Endothelial cell of umbilical vein (primary cell): ENCODE results near the gene SLC18A3. TPM values are rescaled to one million over a fixed set of nuclear protein-coding genes. Genes with fewer than 3 reads are reported as not detected.

Source experiments
- BruUV-seq: library from RNA; stranded (reverse); fragments of 400-500 nt; replicated peaks from 2 replicates; lab custom pipeline; 2021; lab: Mats Ljungman, UMichigan
- CTCF ChIA-PET: fragments of 300-600, 350-600 bp; sonication (Branson Sonifier 250); formaldehyde crosslinking; loops from one replicate; lab custom pipeline; 2021; ENCODE audit warnings: antibody characterized with exemption, inconsistent platforms; lab: Charles Lee
- POLR2A ChIA-PET: fragments of 300-600, 350-600 bp; sonication (Branson Sonifier 250); formaldehyde crosslinking; loops from one replicate; lab custom pipeline; 2021; ENCODE audit warnings: antibody characterized with exemption, inconsistent platforms; lab: Charles Lee
- DNase-seq: peaks from one replicate; pipeline ENCODE4 v3.0.0-alpha.2; 2011; ENCODE audit warnings: low read depth, low spot score
- FAIRE-seq: peaks from 2 replicates; lab custom pipeline; 2011; peaks lifted over from hg19 to GRCh38; lab: Jason Lieb, UNC
- H2AFZ ChIP-seq: 2 replicates; pipeline ENCODE4 v1.6.0; 2012; ENCODE audit warnings: low read depth, low read length, control low read depth, inconsistent platforms
- H3K27ac ChIP-seq: 2 replicates; pipeline ENCODE4 v1.5.1; 2011; ENCODE audit warnings: low read depth, mild to moderate bottlenecking, control low read depth, low read length, moderate library complexity; ENCODE audit not compliant: insufficient read depth
- H3K27me3 ChIP-seq, 2 experiments: 2 replicates each; pipeline versions ENCODE4 v1.6.0 to v1.6.1; 2011; ENCODE audit warnings: low read length in 2 of 2, mixed read lengths in 1 of 2; ENCODE audit not compliant: control insufficient read depth in 2 of 2, insufficient read depth in 2 of 2
- H3K36me3 ChIP-seq, 2 experiments: 2 replicates in 1 of 2; 3 replicates in 1 of 2; pipeline ENCODE4 v1.5.1; 2011; ENCODE audit warnings: low read length in 2 of 2, mild to moderate bottlenecking in 1 of 2, moderate library complexity in 1 of 2; ENCODE audit not compliant: control insufficient read depth in 2 of 2, insufficient read depth in 2 of 2; ENCODE audit errors: extremely low read depth in 1 of 2
- H3K4me1 ChIP-seq: 3 replicates; pipeline ENCODE4 v1.5.1; 2011; ENCODE audit warnings: mild to moderate bottlenecking, low read length; ENCODE audit not compliant: control insufficient read depth, insufficient read depth; ENCODE audit errors: extremely low read depth
- H3K4me2 ChIP-seq: 2 replicates; pipeline ENCODE4 v1.6.1; 2011; ENCODE audit warnings: low read length, control low read depth, mixed read lengths; ENCODE audit not compliant: insufficient read depth
- H3K4me3 ChIP-seq, 3 experiments: fragments of 200-600 bp in 1 of 3; sonication (generic), shearing (Covaris generic) in 1 of 3; replicated peaks in 1 of 3; 2 replicates each; pipeline ENCODE4 v1.5.1; 2011 to 2016; ENCODE audit warnings: control low read depth in 3 of 3, low read length in 3 of 3, mild to moderate bottlenecking in 2 of 3, inconsistent platforms in 1 of 3, low read depth in 1 of 3, moderate library complexity in 1 of 3; ENCODE audit not compliant: insufficient read depth in 1 of 3
- H3K79me2 ChIP-seq: 2 replicates; pipeline ENCODE4 v1.6.0; 2012; ENCODE audit warnings: low read length, inconsistent platforms; ENCODE audit not compliant: control insufficient read depth, insufficient read depth
- H3K9ac ChIP-seq: replicated peaks from 2 replicates; pipeline ENCODE3; 2011; ENCODE audit warnings: low read length, control low read depth; ENCODE audit not compliant: insufficient read depth; ENCODE audit errors: extremely low read depth
- H3K9me1 ChIP-seq: replicated peaks from 3 replicates; pipeline ENCODE4 v1.6.0; 2011; ENCODE audit warnings: mild to moderate bottlenecking, low read length; ENCODE audit not compliant: control insufficient read depth, insufficient read depth; ENCODE audit errors: extremely low read depth
- H3K9me3 ChIP-seq: replicated peaks from 2 replicates; pipeline ENCODE4 v1.5.1; 2012; ENCODE audit warnings: low read length, inconsistent platforms; ENCODE audit not compliant: control insufficient read depth, insufficient read depth
- H4K20me1 ChIP-seq: replicated peaks from 2 replicates; pipeline ENCODE3; 2011; ENCODE audit warnings: mild to moderate bottlenecking, low read length; ENCODE audit not compliant: control insufficient read depth, insufficient read depth; ENCODE audit errors: extremely low read depth
- EZH2 ChIP-seq: IDR thresholded peaks from 2 replicates; pipeline ENCODE4 v1.6.1; 2012; ENCODE audit warnings: borderline replicate concordance, low read depth, mild to moderate bottlenecking, moderate library complexity, low read length, inconsistent platforms; ENCODE audit not compliant: severe bottlenecking
- FOS ChIP-seq: IDR thresholded peaks from 2 replicates; pipeline ENCODE4 v1.6.1; 2011; ENCODE audit warnings: mild to moderate bottlenecking, low read length, moderate library complexity, borderline replicate concordance; ENCODE audit not compliant: insufficient read depth
- JUN ChIP-seq: IDR thresholded peaks from 2 replicates; pipeline ENCODE4 v1.6.1; 2011; ENCODE audit warnings: borderline replicate concordance, low read depth; ENCODE audit not compliant: insufficient read length, insufficient read depth
- MYC ChIP-seq: IDR thresholded peaks from one replicate; pipeline ENCODE4 v1.6.1; 2011; ENCODE audit warnings: mild to moderate bottlenecking, low read depth, low read length
- POLR2A ChIP-seq: IDR thresholded peaks from 2 replicates; pipeline ENCODE4 v1.6.1; 2012; ENCODE audit warnings: low read depth, mild to moderate bottlenecking, control low read depth, low read length
- POLR2AphosphoS5 ChIP-seq: IDR thresholded peaks from 2 replicates; pipeline ENCODE4 v1.6.1; 2012; ENCODE audit warnings: low read depth, mild to moderate bottlenecking, control low read depth, low read length, moderate library complexity; ENCODE audit not compliant: insufficient read depth
- dilution Hi-C: fragments of 300-500 bp; cut with MboI; formaldehyde crosslinking; loops from one replicate; pipeline ENCODE4 v1.15.0; 2019; ENCODE audit warnings: low sequenced_read_pairs; ENCODE audit not compliant: extremely low pct_ligation_motif_present
- intact Hi-C: fragments of 100-400 bp; cut with micrococcal nuclease; formaldehyde crosslinking; loops from one replicate; pipeline ENCODE4 v1.10.0; 2022
- polyA plus RNA-seq, 4 experiments: library from polyadenylated mRNA; depleted of rRNA in 3 of 4; stranded (reverse) in 3 of 4; unstranded in 1 of 4; fragments of >200 nt; gene quantifications; 2 replicates each; pipeline versions ENCODE4 v1.2.1 to v1.2.3, GENCODE V29; 2011 to 2012; ENCODE audit warnings: missing spikeins in 1 of 4
- total RNA-seq: library from RNA; stranded (reverse); gene quantifications from 2 replicates; pipeline ENCODE4 v1.2.3, GENCODE V29; 2021
- TF ChIP-seq, protein P1 (sequence below), 2 donors: IDR thresholded peaks; 1 replicate in 1 of 2; 2 replicates in 1 of 2; pipeline ENCODE4 v1.5.1; 2011; ENCODE audit warnings: low read length in 2 of 2, mild to moderate bottlenecking in 2 of 2, moderate library complexity in 2 of 2, control low read depth in 1 of 2, inconsistent platforms in 1 of 2, low read depth in 1 of 2; ENCODE audit not compliant: insufficient read depth in 1 of 2; ENCODE audit errors: extremely low read depth in 1 of 2
- TF ChIP-seq, protein P2 (sequence below): IDR thresholded peaks from 2 replicates; pipeline ENCODE4 v1.6.1; 2011; ENCODE audit not compliant: insufficient read depth, insufficient read length

Gene SLC18A3
- total and polyA plus RNA-seq, 2 donors (not counting 3 experiments of a cell fraction or from before 2014, with no cell fraction given), result not detected

DNA sequence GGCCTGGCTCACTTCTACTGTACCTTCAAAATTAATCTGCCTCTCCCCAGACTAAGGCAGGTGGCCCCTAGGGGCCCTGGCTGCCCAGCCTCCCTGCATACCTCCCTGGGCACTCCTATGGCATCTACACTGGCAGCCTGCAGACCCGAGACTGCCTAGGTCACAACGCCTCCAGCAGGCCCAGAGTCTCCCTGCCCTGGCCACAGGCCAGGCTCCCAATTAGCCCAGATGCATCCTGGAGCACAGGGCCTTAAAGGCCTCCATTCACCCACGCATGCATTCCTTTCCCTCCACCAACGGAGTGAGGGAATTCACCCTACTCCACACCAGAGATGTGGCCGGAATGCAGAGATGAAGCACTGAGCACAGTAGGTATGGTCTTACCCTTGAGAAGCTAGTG is 5.6 kb downstream of the SLC18A3 start:
- no peak overlapping the region for H3K27ac ChIP-seq
- dilution Hi-C loops (no loop called here), intact Hi-C loops (no loop called here)
- DNase-seq, result no peak
- no peaks in the 10 kb centered on the region for H3K79me2 ChIP-seq
- no peak overlapping the region for H2AFZ ChIP-seq
- no peaks in the 10 kb centered on the region for H3K36me3 ChIP-seq
- H3K4me2 ChIP-seq, result no peak overlapping the region
- FAIRE-seq, result no peak
- ChIA-PET CTCF (no interaction called here), POLR2A (no interaction called here)
- no peak for TF ChIP-seq POLR2A
- no peak for TF ChIP-seq POLR2AphosphoS5
- TF ChIP-seq, protein P1, sequence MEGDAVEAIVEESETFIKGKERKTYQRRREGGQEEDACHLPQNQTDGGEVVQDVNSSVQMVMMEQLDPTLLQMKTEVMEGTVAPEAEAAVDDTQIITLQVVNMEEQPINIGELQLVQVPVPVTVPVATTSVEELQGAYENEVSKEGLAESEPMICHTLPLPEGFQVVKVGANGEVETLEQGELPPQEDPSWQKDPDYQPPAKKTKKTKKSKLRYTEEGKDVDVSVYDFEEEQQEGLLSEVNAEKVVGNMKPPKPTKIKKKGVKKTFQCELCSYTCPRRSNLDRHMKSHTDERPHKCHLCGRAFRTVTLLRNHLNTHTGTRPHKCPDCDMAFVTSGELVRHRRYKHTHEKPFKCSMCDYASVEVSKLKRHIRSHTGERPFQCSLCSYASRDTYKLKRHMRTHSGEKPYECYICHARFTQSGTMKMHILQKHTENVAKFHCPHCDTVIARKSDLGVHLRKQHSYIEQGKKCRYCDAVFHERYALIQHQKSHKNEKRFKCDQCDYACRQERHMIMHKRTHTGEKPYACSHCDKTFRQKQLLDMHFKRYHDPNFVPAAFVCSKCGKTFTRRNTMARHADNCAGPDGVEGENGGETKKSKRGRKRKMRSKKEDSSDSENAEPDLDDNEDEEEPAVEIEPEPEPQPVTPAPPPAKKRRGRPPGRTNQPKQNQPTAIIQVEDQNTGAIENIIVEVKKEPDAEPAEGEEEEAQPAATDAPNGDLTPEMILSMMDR (IDR thresholded peaks at IDR 0.05; ENCODE audit: extremely low read depth in 1 of 2, insufficient read depth in 1 of 2, low read depth in 1 of 2, low read length in 2 of 2), result no peak
- no peak for TF ChIP-seq JUN
- no peak for TF ChIP-seq FOS
- TF ChIP-seq, protein P2, sequence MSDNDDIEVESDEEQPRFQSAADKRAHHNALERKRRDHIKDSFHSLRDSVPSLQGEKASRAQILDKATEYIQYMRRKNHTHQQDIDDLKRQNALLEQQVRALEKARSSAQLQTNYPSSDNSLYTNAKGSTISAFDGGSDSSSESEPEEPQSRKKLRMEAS, result no peak
- no peak for TF ChIP-seq EZH2
- TF ChIP-seq MYC, result no peak
- no peaks in the 10 kb centered on the region for H4K20me1 ChIP-seq
- H3K9me3 ChIP-seq, result no peaks in the 10 kb centered on the region
- no TSS peak for BruUV-seq
- H3K9ac ChIP-seq, result no peak overlapping the region
- H3K9me1 ChIP-seq, result no peaks in the 10 kb centered on the region
- no peak overlapping the region for H3K4me3 ChIP-seq
- no peaks in the 10 kb centered on the region for H3K4me1 ChIP-seq
- H3K27me3 ChIP-seq, result peaks cover 54 to 55% of the 10 kb centered on the region in 2 experiments
